HG03521 (cell line): ENCODE measurements around the gene NEMP1.
A peak's percentile ranks its signal among the peaks of the same experiment; 100 is the strongest.
"Not testable (repeated sequence)": the region's sequence is repeated elsewhere in the genome, so short reads cannot be mapped to it uniquely, and the experiment has no call there.

Source experiments
- ATAC-seq: cut with Tn5 transposase; IDR thresholded peaks from one replicate; pipeline ENCODE4 v1.9.1; 2021; ENCODE audit warnings: mild to moderate bottlenecking, moderate library complexity; ENCODE audit not compliant: unreplicated experiment

The NEMP1 gene

GRCh38 chr12:57091638-57092528 is 13.3 kb upstream of the NEMP1 start:
- ATAC-seq: no peak

- ATAC-seq: no peak
Measured at GRCh38 chr12:57090924-57091637, 12.5 kb upstream of the NEMP1 start.

GRCh38 chr12:57090490-57090889 is 11.9 kb upstream of the NEMP1 start:
- no peak for ATAC-seq

GRCh38 chr12:57089271-57090245 is 11.0 kb upstream of the NEMP1 start:
- ATAC-seq: no peak

GRCh38 chr12:57088354-57089270 is 10.0 kb upstream of the NEMP1 start, which contains the start of gene NAB2:
Gene NAB2 (plus strand): TSS chr12:57089114. CDS start chr12:57089272, 158 bp downstream.
- peak; percentile 56 for ATAC-seq

- ATAC-seq: peak; percentile 30
Measured at GRCh38 chr12:57087691-57088353, 9.2 kb upstream of the NEMP1 start.

GRCh38 chr12:57087010-57087690 is 8.6 kb upstream of the NEMP1 start:
- peak; percentile 36 for ATAC-seq

GRCh38 chr12:57086493-57087009 is 8.0 kb upstream of the NEMP1 start:
- no peak for ATAC-seq

GRCh38 chr12:57085999-57086492 is 7.5 kb upstream of the NEMP1 start:
- ATAC-seq: no peak

GRCh38 chr12:57080855-57081254 is 2.3 kb upstream of the NEMP1 start:
- ATAC-seq: no peak

GRCh38 chr12:57079821-57080220 is 1.2 kb upstream of the NEMP1 start:
- ATAC-seq: no peak

GRCh38 chr12:57073566-57074450 is 4.8 kb downstream of the NEMP1 start:
- ATAC-seq: not testable (repeated sequence)

GRCh38 chr12:57072661-57073060 is 5.9 kb downstream of the NEMP1 start:
- ATAC-seq: no peak

- peak; percentile 75 for ATAC-seq
Measured at GRCh38 chr12:57069523-57069922, 9.1 kb downstream of the NEMP1 start.

GRCh38 chr12:57066245-57066644 is 12.3 kb downstream of the NEMP1 start:
- no peak for ATAC-seq

- ATAC-seq: peak; percentile 79
Measured at GRCh38 chr12:57063991-57064685, 14.5 kb downstream of the NEMP1 start.

GRCh38 chr12:57058454-57058853 is 20.1 kb downstream of the NEMP1 start:
- no peak for ATAC-seq
